Transverse colon (tissue), 3 donors: ENCODE data around the gene DLGAP1.

ENCODE experiments used
- POLR2A ChIP-seq: fragments of 450-650 bp; IDR thresholded peaks from one replicate; pipeline ENCODE4 v1.6.1; 2016; ENCODE audit warnings: antibody characterized with exemption, mild to moderate bottlenecking, moderate library complexity
- TF ChIP-seq, protein P1 (sequence below), 5 experiments: fragments of 200-600 bp in 3 of 5; fragments of 450-650 bp in 2 of 5; sonication (generic) in 3 of 5; IDR thresholded peaks; 1 replicate in 2 of 5; 2 replicates in 3 of 5; pipeline ENCODE4 v1.5.1; 2016 to 2017; ENCODE audit warnings: antibody characterized with exemption in 5 of 5, inconsistent platforms in 3 of 5, mild to moderate bottlenecking in 2 of 5, moderate library complexity in 1 of 5

DNA sequence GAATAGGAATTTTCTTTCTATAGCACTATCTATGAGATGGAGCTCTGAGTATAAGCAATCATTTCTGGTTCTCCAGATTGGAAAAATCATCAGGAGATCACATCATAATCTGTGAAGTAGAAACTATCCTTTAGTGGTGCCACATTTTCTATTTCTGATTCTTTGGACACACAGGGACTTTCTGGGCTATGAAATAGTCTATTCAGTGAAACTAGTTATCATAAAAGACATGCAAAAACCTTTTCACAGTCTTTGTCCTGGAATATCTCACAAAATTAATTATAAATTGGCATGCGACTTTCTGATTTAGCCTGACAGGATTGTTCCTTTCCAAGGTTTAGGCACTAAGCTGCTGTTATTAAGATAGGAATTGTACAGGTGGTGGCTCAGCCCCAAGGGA lies 428.6 kb downstream of the DLGAP1 start:
- TF ChIP-seq, protein P1, sequence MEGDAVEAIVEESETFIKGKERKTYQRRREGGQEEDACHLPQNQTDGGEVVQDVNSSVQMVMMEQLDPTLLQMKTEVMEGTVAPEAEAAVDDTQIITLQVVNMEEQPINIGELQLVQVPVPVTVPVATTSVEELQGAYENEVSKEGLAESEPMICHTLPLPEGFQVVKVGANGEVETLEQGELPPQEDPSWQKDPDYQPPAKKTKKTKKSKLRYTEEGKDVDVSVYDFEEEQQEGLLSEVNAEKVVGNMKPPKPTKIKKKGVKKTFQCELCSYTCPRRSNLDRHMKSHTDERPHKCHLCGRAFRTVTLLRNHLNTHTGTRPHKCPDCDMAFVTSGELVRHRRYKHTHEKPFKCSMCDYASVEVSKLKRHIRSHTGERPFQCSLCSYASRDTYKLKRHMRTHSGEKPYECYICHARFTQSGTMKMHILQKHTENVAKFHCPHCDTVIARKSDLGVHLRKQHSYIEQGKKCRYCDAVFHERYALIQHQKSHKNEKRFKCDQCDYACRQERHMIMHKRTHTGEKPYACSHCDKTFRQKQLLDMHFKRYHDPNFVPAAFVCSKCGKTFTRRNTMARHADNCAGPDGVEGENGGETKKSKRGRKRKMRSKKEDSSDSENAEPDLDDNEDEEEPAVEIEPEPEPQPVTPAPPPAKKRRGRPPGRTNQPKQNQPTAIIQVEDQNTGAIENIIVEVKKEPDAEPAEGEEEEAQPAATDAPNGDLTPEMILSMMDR (IDR thresholded peaks at IDR 0.05) = no peak
- TF ChIP-seq POLR2A = no peak
